Mucosa of rectum (tissue), 2 donors: Measurements from ENCODE around the gene ZFHX2.
"Not testable (repeated sequence)": the region's sequence is repeated elsewhere in the genome, so short reads cannot be mapped to it uniquely, and the experiment has no call there.

Experiments used
- H3K27ac ChIP-seq, 2 donors: one replicate each; pipeline ENCODE4 v1.7.0; 2013; ENCODE audit warnings: inconsistent platforms in 2 of 2, low read depth in 2 of 2, low read length in 2 of 2
- H3K27me3 ChIP-seq, 2 donors: one replicate each; pipeline ENCODE4 v1.7.0; 2013; ENCODE audit warnings: low read length in 2 of 2; ENCODE audit not compliant: control insufficient read depth in 2 of 2, insufficient read depth in 2 of 2
- H3K36me3 ChIP-seq, 2 donors: one replicate each; pipeline ENCODE4 v1.7.0; 2013; ENCODE audit warnings: low read length in 2 of 2; ENCODE audit not compliant: control insufficient read depth in 2 of 2, insufficient read depth in 2 of 2
- H3K4me1 ChIP-seq, 2 donors: one replicate each; pipeline ENCODE4 v1.7.0; 2013; ENCODE audit warnings: low read length in 2 of 2, mild to moderate bottlenecking in 1 of 2; ENCODE audit not compliant: control insufficient read depth in 2 of 2, insufficient read depth in 2 of 2
- H3K4me3 ChIP-seq, 2 donors: one replicate each; pipeline ENCODE4 v1.7.0; 2013; ENCODE audit warnings: low read length in 2 of 2
- H3K9ac ChIP-seq, 2 donors: one replicate each; pipeline ENCODE4 v1.7.0; 2013; ENCODE audit warnings: low read length in 2 of 2, low read depth in 1 of 2, mild to moderate bottlenecking in 1 of 2
- H3K9me3 ChIP-seq, 2 donors: one replicate each; pipeline ENCODE4 v1.7.0; 2013; ENCODE audit warnings: low read length in 2 of 2; ENCODE audit not compliant: control insufficient read depth in 2 of 2
- donor health status: healthy.
- donor health status: Normal muscosa, but diverticular disease.

The ZFHX2 gene

GRCh38 chr14:23538785-23539184, 12.8 kb downstream of the ZFHX2 start:
- H3K4me1 ChIP-seq = no peaks in the 10 kb centered on the region
- H3K27me3 ChIP-seq = no peaks in the 10 kb centered on the region
- no peak overlapping the region for H3K4me3 ChIP-seq
- no peaks in the 10 kb centered on the region for H3K36me3 ChIP-seq
- no peak overlapping the region for H3K9ac ChIP-seq
- no peak overlapping the region for H3K27ac ChIP-seq
- H3K9me3 ChIP-seq = no peaks in the 10 kb centered on the region

GRCh38 chr14:23538050-23538718, 13.4 kb downstream of the ZFHX2 start:
- Histone ChIP-seq H3K4me1 (no peaks in the 10 kb centered on the region), H3K27ac (no peak overlapping the region), H3K36me3 (no peaks in the 10 kb centered on the region), H3K4me3 (no peak overlapping the region), H3K9me3 (no peaks in the 10 kb centered on the region), H3K27me3 (no peaks in the 10 kb centered on the region), H3K9ac (no peak overlapping the region)

- no peak overlapping the region for H3K4me3 ChIP-seq
- no peak overlapping the region for H3K9ac ChIP-seq
- H3K9me3 ChIP-seq = no peaks in the 10 kb centered on the region
- H3K36me3 ChIP-seq = no peaks in the 10 kb centered on the region
- H3K27ac ChIP-seq = no peak overlapping the region
- H3K4me1 ChIP-seq = no peaks in the 10 kb centered on the region
- no peaks in the 10 kb centered on the region for H3K27me3 ChIP-seq
These were observed 14.1 kb downstream of the ZFHX2 start for GRCh38 chr14:23537351-23538049.

GRCh38 chr14:23536906-23537305, 14.7 kb downstream of the ZFHX2 start:
- H3K27me3 ChIP-seq, H3K4me1 ChIP-seq, H3K4me3 ChIP-seq, H3K27ac ChIP-seq, H3K36me3 ChIP-seq, H3K9ac ChIP-seq, H3K9me3 ChIP-seq: not testable (repeated sequence)

GRCh38 chr14:23536494-23536893, 15.1 kb downstream of the ZFHX2 start:
- Histone ChIP-seq H3K4me3 (no peak overlapping the region), H3K27me3 (no peaks in the 10 kb centered on the region), H3K36me3 (no peaks in the 10 kb centered on the region), H3K9me3 (no peaks in the 10 kb centered on the region), H3K9ac (no peak overlapping the region), H3K27ac (no peak overlapping the region), H3K4me1 (no peaks in the 10 kb centered on the region)

- H3K9ac ChIP-seq = no peak overlapping the region
- H3K36me3 ChIP-seq = no peaks in the 10 kb centered on the region
- no peaks in the 10 kb centered on the region for H3K9me3 ChIP-seq
- no peaks in the 10 kb centered on the region for H3K27me3 ChIP-seq
- no peak overlapping the region for H3K27ac ChIP-seq
- H3K4me3 ChIP-seq = no peak overlapping the region
- H3K4me1 ChIP-seq = no peaks in the 10 kb centered on the region
These were observed 15.6 kb downstream of the ZFHX2 start for GRCh38 chr14:23535943-23536342.

- no peak overlapping the region for H3K4me3 ChIP-seq
- no peak overlapping the region for H3K27ac ChIP-seq
- H3K9ac ChIP-seq = no peak overlapping the region
- no peaks in the 10 kb centered on the region for H3K27me3 ChIP-seq
- no peaks in the 10 kb centered on the region for H3K9me3 ChIP-seq
- H3K4me1 ChIP-seq = no peaks in the 10 kb centered on the region
- no peaks in the 10 kb centered on the region for H3K36me3 ChIP-seq
These were observed 17.7 kb downstream of the ZFHX2 start for GRCh38 chr14:23533652-23534435.

- Histone ChIP-seq H3K9ac (no peak overlapping the region), H3K36me3 (no peaks in the 10 kb centered on the region), H3K27ac (no peak overlapping the region), H3K4me3 (no peak overlapping the region), H3K4me1 (no peaks in the 10 kb centered on the region), H3K27me3 (no peaks in the 10 kb centered on the region), H3K9me3 (no peaks in the 10 kb centered on the region)
These were observed 18.9 kb downstream of the ZFHX2 start for GRCh38 chr14:23532658-23533057.

GRCh38 chr14:23531391-23531790, 20.2 kb downstream of the ZFHX2 start:
- Histone ChIP-seq H3K4me3 (no peak overlapping the region), H3K9ac (no peak overlapping the region), H3K9me3 (no peaks in the 10 kb centered on the region), H3K27ac (no peak overlapping the region), H3K4me1 (no peaks in the 10 kb centered on the region), H3K27me3 (no peaks in the 10 kb centered on the region), H3K36me3 (no peaks in the 10 kb centered on the region)

- no peaks in the 10 kb centered on the region for H3K4me1 ChIP-seq
- H3K9ac ChIP-seq = no peak overlapping the region
- H3K27ac ChIP-seq = no peak overlapping the region
- H3K36me3 ChIP-seq = no peaks in the 10 kb centered on the region
- no peaks in the 10 kb centered on the region for H3K27me3 ChIP-seq
- H3K9me3 ChIP-seq = no peaks in the 10 kb centered on the region
- H3K4me3 ChIP-seq = no peak overlapping the region
These were observed 21.1 kb downstream of the ZFHX2 start for GRCh38 chr14:23530375-23531055.
